WTC11 (cell line): ENCODE results near the gene STK32B.

ENCODE experiments used
- FOXJ3 ChIP-seq: sonication (generic); formaldehyde crosslinking; IDR thresholded peaks from 2 replicates; pipeline ENCODE4 v1.9.0; 2021; ENCODE audit warnings: missing genetic modification reagents, mild to moderate bottlenecking, borderline replicate concordance
- FOXP1 ChIP-seq: sonication (generic); formaldehyde crosslinking; IDR thresholded peaks from 2 replicates; pipeline ENCODE4 v1.8.0; 2022; ENCODE audit warnings: missing genetic modification reagents, mild to moderate bottlenecking, moderate library complexity, borderline replicate concordance
- JUN ChIP-seq: sonication (generic); formaldehyde crosslinking; IDR thresholded peaks from 2 replicates; pipeline ENCODE4 v1.8.0; 2023; ENCODE audit warnings: mild to moderate bottlenecking, missing genetic modification reagents
- NFYB ChIP-seq: sonication (generic); formaldehyde crosslinking; conservative IDR thresholded peaks from 2 replicates; pipeline ENCODE4 v1.8.0; 2022; ENCODE audit warnings: low read depth, missing genetic modification reagents
- SP1 ChIP-seq: sonication (generic); formaldehyde crosslinking; conservative IDR thresholded peaks from 2 replicates; pipeline ENCODE4 v1.8.1; 2022; ENCODE audit warnings: missing genetic modification reagents
- TCF7 ChIP-seq: sonication (generic); formaldehyde crosslinking; IDR thresholded peaks from 2 replicates; pipeline ENCODE4 v1.8.0; 2022; ENCODE audit warnings: mild to moderate bottlenecking, low read depth, missing genetic modification reagents, moderate library complexity
- TF ChIP-seq, protein P1 (sequence below): fragments of 200-600 bp; IDR thresholded peaks from 2 replicates; pipeline ENCODE4 v1.8.0; 2022; ENCODE audit warnings: antibody characterized with exemption
- TF ChIP-seq, protein P2 (sequence below): sonication (generic); formaldehyde crosslinking; conservative IDR thresholded peaks from 2 replicates; pipeline ENCODE4 v1.8.1; 2022; ENCODE audit warnings: mild to moderate bottlenecking, missing genetic modification reagents
- TF ChIP-seq, protein P3 (sequence below): sonication (generic); formaldehyde crosslinking; IDR thresholded peaks from 2 replicates; pipeline ENCODE4 v1.8.0; 2022; ENCODE audit warnings: mild to moderate bottlenecking, missing genetic modification reagents
- TF ChIP-seq, protein P4 (sequence below): sonication (generic); formaldehyde crosslinking; IDR thresholded peaks from 2 replicates; pipeline ENCODE4 v1.8.0; 2023; ENCODE audit warnings: missing genetic modification reagents, mild to moderate bottlenecking, borderline replicate concordance

DNA sequence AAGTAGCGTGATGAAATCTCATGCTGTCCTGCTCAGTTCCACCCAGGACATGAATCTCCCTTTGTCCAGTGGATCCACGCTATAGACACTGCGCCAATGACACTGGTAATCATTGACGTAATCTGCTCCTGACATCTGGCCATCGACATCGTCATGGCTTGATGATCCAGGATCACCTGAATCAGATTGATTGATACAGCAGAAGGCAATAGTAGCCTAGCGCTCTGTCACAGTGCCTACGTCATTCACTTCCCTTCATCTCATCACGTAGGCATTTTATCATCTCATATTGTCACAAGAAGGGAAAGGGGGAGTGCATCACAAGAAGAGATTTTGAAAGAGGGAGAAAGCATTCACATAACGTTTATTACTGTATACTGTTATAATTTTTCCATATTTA is 68.8 kb downstream of the STK32B start:
- TF ChIP-seq, protein P1, sequence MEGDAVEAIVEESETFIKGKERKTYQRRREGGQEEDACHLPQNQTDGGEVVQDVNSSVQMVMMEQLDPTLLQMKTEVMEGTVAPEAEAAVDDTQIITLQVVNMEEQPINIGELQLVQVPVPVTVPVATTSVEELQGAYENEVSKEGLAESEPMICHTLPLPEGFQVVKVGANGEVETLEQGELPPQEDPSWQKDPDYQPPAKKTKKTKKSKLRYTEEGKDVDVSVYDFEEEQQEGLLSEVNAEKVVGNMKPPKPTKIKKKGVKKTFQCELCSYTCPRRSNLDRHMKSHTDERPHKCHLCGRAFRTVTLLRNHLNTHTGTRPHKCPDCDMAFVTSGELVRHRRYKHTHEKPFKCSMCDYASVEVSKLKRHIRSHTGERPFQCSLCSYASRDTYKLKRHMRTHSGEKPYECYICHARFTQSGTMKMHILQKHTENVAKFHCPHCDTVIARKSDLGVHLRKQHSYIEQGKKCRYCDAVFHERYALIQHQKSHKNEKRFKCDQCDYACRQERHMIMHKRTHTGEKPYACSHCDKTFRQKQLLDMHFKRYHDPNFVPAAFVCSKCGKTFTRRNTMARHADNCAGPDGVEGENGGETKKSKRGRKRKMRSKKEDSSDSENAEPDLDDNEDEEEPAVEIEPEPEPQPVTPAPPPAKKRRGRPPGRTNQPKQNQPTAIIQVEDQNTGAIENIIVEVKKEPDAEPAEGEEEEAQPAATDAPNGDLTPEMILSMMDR: no peak
- no peak for TF ChIP-seq FOXP1 (CRISPR knock-in tag)
- TF ChIP-seq, protein P2, sequence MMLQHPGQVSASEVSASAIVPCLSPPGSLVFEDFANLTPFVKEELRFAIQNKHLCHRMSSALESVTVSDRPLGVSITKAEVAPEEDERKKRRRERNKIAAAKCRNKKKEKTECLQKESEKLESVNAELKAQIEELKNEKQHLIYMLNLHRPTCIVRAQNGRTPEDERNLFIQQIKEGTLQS (CRISPR knock-in tag): no peak
- TF ChIP-seq TCF7 (CRISPR knock-in tag): no peak
- no peak for TF ChIP-seq NFYB (CRISPR knock-in tag)
- no peak for TF ChIP-seq FOXJ3 (CRISPR knock-in tag)
- TF ChIP-seq, protein P3, sequence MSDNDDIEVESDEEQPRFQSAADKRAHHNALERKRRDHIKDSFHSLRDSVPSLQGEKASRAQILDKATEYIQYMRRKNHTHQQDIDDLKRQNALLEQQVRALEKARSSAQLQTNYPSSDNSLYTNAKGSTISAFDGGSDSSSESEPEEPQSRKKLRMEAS: no peak
- TF ChIP-seq, protein P4, sequence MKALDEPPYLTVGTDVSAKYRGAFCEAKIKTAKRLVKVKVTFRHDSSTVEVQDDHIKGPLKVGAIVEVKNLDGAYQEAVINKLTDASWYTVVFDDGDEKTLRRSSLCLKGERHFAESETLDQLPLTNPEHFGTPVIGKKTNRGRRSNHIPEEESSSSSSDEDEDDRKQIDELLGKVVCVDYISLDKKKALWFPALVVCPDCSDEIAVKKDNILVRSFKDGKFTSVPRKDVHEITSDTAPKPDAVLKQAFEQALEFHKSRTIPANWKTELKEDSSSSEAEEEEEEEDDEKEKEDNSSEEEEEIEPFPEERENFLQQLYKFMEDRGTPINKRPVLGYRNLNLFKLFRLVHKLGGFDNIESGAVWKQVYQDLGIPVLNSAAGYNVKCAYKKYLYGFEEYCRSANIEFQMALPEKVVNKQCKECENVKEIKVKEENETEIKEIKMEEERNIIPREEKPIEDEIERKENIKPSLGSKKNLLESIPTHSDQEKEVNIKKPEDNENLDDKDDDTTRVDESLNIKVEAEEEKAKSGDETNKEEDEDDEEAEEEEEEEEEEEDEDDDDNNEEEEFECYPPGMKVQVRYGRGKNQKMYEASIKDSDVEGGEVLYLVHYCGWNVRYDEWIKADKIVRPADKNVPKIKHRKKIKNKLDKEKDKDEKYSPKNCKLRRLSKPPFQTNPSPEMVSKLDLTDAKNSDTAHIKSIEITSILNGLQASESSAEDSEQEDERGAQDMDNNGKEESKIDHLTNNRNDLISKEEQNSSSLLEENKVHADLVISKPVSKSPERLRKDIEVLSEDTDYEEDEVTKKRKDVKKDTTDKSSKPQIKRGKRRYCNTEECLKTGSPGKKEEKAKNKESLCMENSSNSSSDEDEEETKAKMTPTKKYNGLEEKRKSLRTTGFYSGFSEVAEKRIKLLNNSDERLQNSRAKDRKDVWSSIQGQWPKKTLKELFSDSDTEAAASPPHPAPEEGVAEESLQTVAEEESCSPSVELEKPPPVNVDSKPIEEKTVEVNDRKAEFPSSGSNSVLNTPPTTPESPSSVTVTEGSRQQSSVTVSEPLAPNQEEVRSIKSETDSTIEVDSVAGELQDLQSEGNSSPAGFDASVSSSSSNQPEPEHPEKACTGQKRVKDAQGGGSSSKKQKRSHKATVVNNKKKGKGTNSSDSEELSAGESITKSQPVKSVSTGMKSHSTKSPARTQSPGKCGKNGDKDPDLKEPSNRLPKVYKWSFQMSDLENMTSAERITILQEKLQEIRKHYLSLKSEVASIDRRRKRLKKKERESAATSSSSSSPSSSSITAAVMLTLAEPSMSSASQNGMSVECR (CRISPR knock-in tag): no peak
- no peak for TF ChIP-seq SP1 (CRISPR knock-in tag)
- no peak for TF ChIP-seq JUN (CRISPR knock-in tag)
